ENCODE results near the gene ARMCX2.
"Not testable (repeated sequence)": the region's sequence is repeated elsewhere in the genome, so short reads cannot be mapped to it uniquely, and the experiment has no call there.

Gene ARMCX2

GRCh38 chrX:101658661-101659491 is 774 bp downstream of the ARMCX2 start:
- peaks cover 0 to 9% of the 10 kb centered on the region in 2 experiments for H3K4me1 ChIP-seq (ENCODE audit: control insufficient read depth in 1 of 2, insufficient read depth in 1 of 2, low read depth in 1 of 2, low read length in 1 of 2)
- no peak for TF ChIP-seq CTCF (IDR thresholded peaks at IDR 0.05)
- H3K36me3 ChIP-seq = no peaks in the 10 kb centered on the region
- H3K27ac ChIP-seq = no peak overlapping the region
- H3K27me3 ChIP-seq = peaks cover 30% of the 10 kb centered on the region
- H3K4me3 ChIP-seq (ENCODE audit: low read depth in 1 of 2, low read length in 1 of 2) = peak overlapping the region; percentile 56 to 58
- H3K9me3 ChIP-seq = no peaks in the 10 kb centered on the region

GRCh38 chrX:101657495-101657894 is 2.2 kb downstream of the ARMCX2 start:
- TF ChIP-seq CTCF (IDR thresholded peaks at IDR 0.05) = no peak
- Histone ChIP-seq H3K27ac (no peak overlapping the region), H3K4me1 (ENCODE audit: control insufficient read depth in 1 of 2, insufficient read depth in 1 of 2, low read depth in 1 of 2, low read length in 1 of 2) (peaks cover 0 to 9% of the 10 kb centered on the region in 2 experiments), H3K36me3 (no peaks in the 10 kb centered on the region), H3K4me3 (ENCODE audit: low read depth in 1 of 2, low read length in 1 of 2) (no peak overlapping the region), H3K27me3 (peaks cover 30% of the 10 kb centered on the region), H3K9me3 (no peaks in the 10 kb centered on the region)

GRCh38 chrX:101656817-101657216 is 2.8 kb downstream of the ARMCX2 start:
- H3K4me1 ChIP-seq (ENCODE audit: control insufficient read depth in 1 of 2, insufficient read depth in 1 of 2, low read depth in 1 of 2, low read length in 1 of 2) = peaks cover 0 to 9% of the 10 kb centered on the region in 2 experiments
- no peak for TF ChIP-seq CTCF (IDR thresholded peaks at IDR 0.05)
- H3K27ac ChIP-seq = no peak overlapping the region
- H3K4me3 ChIP-seq (ENCODE audit: low read depth in 1 of 2, low read length in 1 of 2) = no peak overlapping the region
- no peaks in the 10 kb centered on the region for H3K9me3 ChIP-seq
- H3K36me3 ChIP-seq = no peaks in the 10 kb centered on the region
- H3K27me3 ChIP-seq = peaks cover 30% of the 10 kb centered on the region

GRCh38 chrX:101655534-101655933 is 4.1 kb downstream of the ARMCX2 start:
- Histone ChIP-seq H3K27me3 (peaks cover 23% of the 10 kb centered on the region), H3K27ac (no peak overlapping the region), H3K4me3 (ENCODE audit: low read depth in 1 of 2, low read length in 1 of 2) (no peak overlapping the region), H3K4me1 (ENCODE audit: control insufficient read depth in 1 of 2, insufficient read depth in 1 of 2, low read depth in 1 of 2, low read length in 1 of 2) (peaks cover 0 to 9% of the 10 kb centered on the region in 2 experiments), H3K9me3 (no peaks in the 10 kb centered on the region), H3K36me3 (no peaks in the 10 kb centered on the region)
- no peak for TF ChIP-seq CTCF (IDR thresholded peaks at IDR 0.05)

- not testable (repeated sequence) for H3K4me3 ChIP-seq (ENCODE audit: low read depth in 1 of 2, low read length in 1 of 2); H3K4me1 ChIP-seq (ENCODE audit: control insufficient read depth in 1 of 2, insufficient read depth in 1 of 2, low read depth in 1 of 2, low read length in 1 of 2); H3K36me3 ChIP-seq; H3K27ac ChIP-seq; H3K9me3 ChIP-seq; H3K27me3 ChIP-seq
These were observed 11.9 kb downstream of the ARMCX2 start for GRCh38 chrX:101647716-101648115.

GRCh38 chrX:101642093-101642492 is 17.6 kb downstream of the ARMCX2 start:
- H3K9me3 ChIP-seq = no peaks in the 10 kb centered on the region
- H3K4me3 ChIP-seq (ENCODE audit: low read depth in 1 of 2, low read length in 1 of 2) = no peak overlapping the region
- no peak overlapping the region for H3K27ac ChIP-seq
- no peaks in the 10 kb centered on the region for H3K4me1 ChIP-seq (ENCODE audit: control insufficient read depth in 1 of 2, insufficient read depth in 1 of 2, low read depth in 1 of 2, low read length in 1 of 2)
- H3K27me3 ChIP-seq = no peaks in the 10 kb centered on the region
- TF ChIP-seq CTCF (IDR thresholded peaks at IDR 0.05) = no peak
- no peaks in the 10 kb centered on the region for H3K36me3 ChIP-seq

All from neutrophil (primary cell).